Measurements from ENCODE around the gene NGLY1. TPM values are rescaled to one million over a fixed set of nuclear protein-coding genes. Genes with fewer than 3 reads are reported as not detected.

Gene NGLY1
- total and polyA plus RNA-seq, 2 donors from 2014 or later: 22.6 to 32.0 TPM

DNA sequence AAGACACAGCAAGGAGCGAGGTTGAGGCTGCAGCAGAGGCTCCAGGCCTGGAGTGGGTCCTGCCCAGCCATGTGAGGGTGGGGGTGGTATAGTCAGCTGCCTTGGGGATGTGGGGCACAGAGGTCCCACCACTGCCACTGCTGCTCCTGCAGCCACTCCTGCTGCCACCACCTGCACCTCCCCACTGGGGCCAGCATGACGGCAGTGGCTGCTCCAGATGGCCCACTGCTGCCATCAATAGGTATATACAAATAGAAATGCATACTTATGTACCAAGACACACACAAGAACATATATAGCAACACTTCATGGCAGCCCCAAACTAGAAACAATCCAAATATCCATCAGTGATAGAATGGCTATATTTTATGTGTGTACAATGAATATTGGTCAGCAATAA, 108.6 kb downstream of the NGLY1 start:
- H3K9me3 ChIP-seq (ENCODE audit: control insufficient read depth in 2 of 3, insufficient read depth in 1 of 3, low read length in 3 of 3): no peaks in the 10 kb centered on the region
- no peak overlapping the region for H3K27ac ChIP-seq (ENCODE audit: low read depth in 2 of 2, low read length in 2 of 2)
- no peaks in the 10 kb centered on the region for H3K4me1 ChIP-seq (ENCODE audit: control insufficient read depth in 2 of 3, insufficient read depth in 2 of 3, low read depth in 1 of 3, low read length in 3 of 3)
- no peak for DNase-seq
- FAIRE-seq: no peak
- intact Hi-C loops (cut with DNase I): no loop called here
- no peak overlapping the region for H3K9ac ChIP-seq (ENCODE audit: low read length in 3 of 3)
- TF ChIP-seq, protein P1, sequence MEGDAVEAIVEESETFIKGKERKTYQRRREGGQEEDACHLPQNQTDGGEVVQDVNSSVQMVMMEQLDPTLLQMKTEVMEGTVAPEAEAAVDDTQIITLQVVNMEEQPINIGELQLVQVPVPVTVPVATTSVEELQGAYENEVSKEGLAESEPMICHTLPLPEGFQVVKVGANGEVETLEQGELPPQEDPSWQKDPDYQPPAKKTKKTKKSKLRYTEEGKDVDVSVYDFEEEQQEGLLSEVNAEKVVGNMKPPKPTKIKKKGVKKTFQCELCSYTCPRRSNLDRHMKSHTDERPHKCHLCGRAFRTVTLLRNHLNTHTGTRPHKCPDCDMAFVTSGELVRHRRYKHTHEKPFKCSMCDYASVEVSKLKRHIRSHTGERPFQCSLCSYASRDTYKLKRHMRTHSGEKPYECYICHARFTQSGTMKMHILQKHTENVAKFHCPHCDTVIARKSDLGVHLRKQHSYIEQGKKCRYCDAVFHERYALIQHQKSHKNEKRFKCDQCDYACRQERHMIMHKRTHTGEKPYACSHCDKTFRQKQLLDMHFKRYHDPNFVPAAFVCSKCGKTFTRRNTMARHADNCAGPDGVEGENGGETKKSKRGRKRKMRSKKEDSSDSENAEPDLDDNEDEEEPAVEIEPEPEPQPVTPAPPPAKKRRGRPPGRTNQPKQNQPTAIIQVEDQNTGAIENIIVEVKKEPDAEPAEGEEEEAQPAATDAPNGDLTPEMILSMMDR (IDR thresholded peaks at IDR 0.05; ENCODE audit: borderline replicate concordance, extremely low read depth, insufficient read depth): no peak
- H3K36me3 ChIP-seq (ENCODE audit: control insufficient read depth in 2 of 3, insufficient read depth in 3 of 3, low read length in 3 of 3): no peaks in the 10 kb centered on the region
- H3K4me3 ChIP-seq (ENCODE audit: low read length in 3 of 3): no peak overlapping the region
- H3K27me3 ChIP-seq (ENCODE audit: control insufficient read depth, insufficient read depth, low read length): no peaks in the 10 kb centered on the region

DNA sequence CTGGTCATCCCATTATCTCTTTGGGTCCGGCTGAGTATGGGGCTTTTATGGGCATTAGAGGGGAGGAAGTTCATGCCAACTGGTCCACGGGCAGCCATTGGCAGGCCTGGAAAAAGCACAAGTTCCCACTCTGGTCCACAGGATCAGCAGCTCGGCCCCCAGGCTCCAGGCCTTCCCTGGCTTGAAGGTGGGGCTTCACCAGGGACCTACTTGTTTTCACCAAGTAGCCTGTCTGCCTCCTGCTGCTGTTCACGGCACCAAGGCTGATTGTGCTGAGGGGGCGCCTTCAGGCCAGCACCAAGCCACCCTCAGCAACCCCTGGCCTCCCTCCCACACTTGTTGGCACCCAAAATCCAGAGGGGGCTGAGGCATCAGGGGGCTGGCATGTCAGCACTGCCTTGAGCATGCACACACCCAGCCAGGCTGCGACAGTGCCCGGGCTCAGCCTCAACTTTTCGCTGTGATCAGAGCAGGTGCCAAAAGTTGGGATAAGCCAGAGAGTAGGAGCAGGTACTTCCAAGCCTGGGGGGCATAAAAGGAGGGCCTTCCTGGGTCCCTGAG, 109.4 kb downstream of the NGLY1 start:
- intact Hi-C loops (cut with DNase I): no loop called here
- TF ChIP-seq, protein P1 (IDR thresholded peaks at IDR 0.05; ENCODE audit: borderline replicate concordance, extremely low read depth, insufficient read depth): no peak
- FAIRE-seq (no peak), DNase-seq (no peak)
- no peaks in the 10 kb centered on the region for H3K36me3 ChIP-seq (ENCODE audit: control insufficient read depth in 2 of 3, insufficient read depth in 3 of 3, low read length in 3 of 3)
- H3K4me3 ChIP-seq (ENCODE audit: low read length in 3 of 3): no peak overlapping the region
- no peak overlapping the region for H3K9ac ChIP-seq (ENCODE audit: low read length in 3 of 3)
- H3K27me3 ChIP-seq (ENCODE audit: control insufficient read depth, insufficient read depth, low read length): no peaks in the 10 kb centered on the region
- no peaks in the 10 kb centered on the region for H3K9me3 ChIP-seq (ENCODE audit: control insufficient read depth in 2 of 3, insufficient read depth in 1 of 3, low read length in 3 of 3)
- H3K4me1 ChIP-seq (ENCODE audit: control insufficient read depth in 2 of 3, insufficient read depth in 2 of 3, low read depth in 1 of 3, low read length in 3 of 3): no peaks in the 10 kb centered on the region
- no peak overlapping the region for H3K27ac ChIP-seq (ENCODE audit: low read depth in 2 of 2, low read length in 2 of 2)

Other genes starting within 250 kb of the NGLY1 start
- 109 TPM for gene TOP2B, start 118.5 kb downstream of the NGLY1 start, total RNA-seq
- 55.0 TPM for gene TOP2B, start 118.5 kb downstream of the NGLY1 start, polyA plus RNA-seq (ENCODE audit: insufficient read depth, low read depth, low replicate concordance)
- gene OXSM, start 6.6 kb upstream of the NGLY1 start, total RNA-seq: 13.4 TPM
- 21.4 TPM for gene OXSM, start 6.6 kb upstream of the NGLY1 start, polyA plus RNA-seq (ENCODE audit: insufficient read depth, low read depth, low replicate concordance)